Measurements from ENCODE around the gene ALKBH8. TPM values are rescaled to one million over a fixed set of nuclear protein-coding genes. Genes with fewer than 3 reads are reported as not detected.

Gene ALKBH8
- total RNA-seq, 2 experiments from 2014 or later: 13.3 to 13.4 TPM

DNA sequence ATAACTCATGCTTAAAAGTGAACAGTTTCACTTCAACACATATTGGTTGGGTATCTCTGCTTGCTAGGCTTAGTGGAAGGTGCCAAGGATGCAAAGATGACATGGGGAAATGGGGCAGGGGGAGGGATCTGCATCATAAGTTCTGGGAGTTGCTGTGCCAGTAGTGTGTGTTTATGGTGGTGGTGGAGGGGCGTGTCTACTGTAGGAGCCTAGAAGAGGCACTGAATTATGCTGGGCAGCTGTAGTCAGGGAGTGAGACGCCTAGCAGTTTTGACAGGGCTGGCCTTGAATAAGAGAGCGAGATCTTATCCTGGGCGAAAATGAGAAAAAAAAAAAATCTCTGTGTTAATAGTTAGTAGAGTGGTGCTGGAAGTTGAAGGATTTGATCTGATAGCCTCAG is 28.4 kb upstream of the ALKBH8 start:
- DNase-seq: no peak
- CTCF ChIA-PET: interaction anchor here (0.9 to 1.2 kb wide), 2 partner anchors 11 to 17 kb away, joined by 3 read pairs; no protein-coding TSS in a partner anchor
- Mint-ChIP-seq H3K27me3 (peaks cover 66% of the 10 kb centered on the region), H3K9me3 (no peaks in the 10 kb centered on the region), H3K27ac (no peak overlapping the region), H3K36me3 (ENCODE audit: low read depth) (no peaks in the 10 kb centered on the region), H3K4me1 (ENCODE audit: low read depth) (peaks cover 22% of the 10 kb centered on the region), H3K4me3 (no peak overlapping the region)
- POLR2A ChIA-PET: no interaction called here
- TF ChIP-seq, protein P1, sequence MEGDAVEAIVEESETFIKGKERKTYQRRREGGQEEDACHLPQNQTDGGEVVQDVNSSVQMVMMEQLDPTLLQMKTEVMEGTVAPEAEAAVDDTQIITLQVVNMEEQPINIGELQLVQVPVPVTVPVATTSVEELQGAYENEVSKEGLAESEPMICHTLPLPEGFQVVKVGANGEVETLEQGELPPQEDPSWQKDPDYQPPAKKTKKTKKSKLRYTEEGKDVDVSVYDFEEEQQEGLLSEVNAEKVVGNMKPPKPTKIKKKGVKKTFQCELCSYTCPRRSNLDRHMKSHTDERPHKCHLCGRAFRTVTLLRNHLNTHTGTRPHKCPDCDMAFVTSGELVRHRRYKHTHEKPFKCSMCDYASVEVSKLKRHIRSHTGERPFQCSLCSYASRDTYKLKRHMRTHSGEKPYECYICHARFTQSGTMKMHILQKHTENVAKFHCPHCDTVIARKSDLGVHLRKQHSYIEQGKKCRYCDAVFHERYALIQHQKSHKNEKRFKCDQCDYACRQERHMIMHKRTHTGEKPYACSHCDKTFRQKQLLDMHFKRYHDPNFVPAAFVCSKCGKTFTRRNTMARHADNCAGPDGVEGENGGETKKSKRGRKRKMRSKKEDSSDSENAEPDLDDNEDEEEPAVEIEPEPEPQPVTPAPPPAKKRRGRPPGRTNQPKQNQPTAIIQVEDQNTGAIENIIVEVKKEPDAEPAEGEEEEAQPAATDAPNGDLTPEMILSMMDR (IDR thresholded peaks at IDR 0.05): no peak
- no peak for ATAC-seq
- intact Hi-C loops (cut with micrococcal nuclease): no loop called here

GRCh38 chr11:107592813-107593212 is 27.3 kb upstream of the ALKBH8 start:
- CTCF ChIA-PET: interaction anchor here (0.9 to 1.3 kb wide), 2 partner anchors 12 to 96 kb away, joined by 3 read pairs; no protein-coding TSS in a partner anchor
- H3K4me3 Mint-ChIP-seq: no peak overlapping the region
- POLR2A ChIA-PET: no interaction called here

DNA sequence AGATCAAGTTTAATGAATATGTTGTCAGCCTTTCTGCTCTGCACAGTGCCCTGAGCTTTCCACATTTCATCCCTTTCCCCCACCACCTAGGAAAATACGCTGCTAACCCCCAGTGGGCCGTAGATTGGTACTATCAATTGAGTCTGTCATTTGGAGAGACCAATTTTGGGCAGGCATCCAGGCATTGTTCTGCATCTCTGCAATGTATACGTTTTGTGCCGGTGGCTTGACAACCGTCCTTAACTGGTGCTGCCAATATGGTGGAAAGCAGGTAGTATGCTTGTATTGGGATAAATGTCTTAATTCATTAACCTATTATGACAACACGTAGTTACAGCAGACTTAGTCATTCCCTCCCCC is 26.7 kb upstream of the ALKBH8 start:
- no peaks in the 10 kb centered on the region for H3K36me3 Mint-ChIP-seq (ENCODE audit: low read depth)
- peaks cover 22% of the 10 kb centered on the region for H3K4me1 Mint-ChIP-seq (ENCODE audit: low read depth)
- H3K27ac Mint-ChIP-seq: no peak overlapping the region
- ChIA-PET POLR2A (no interaction called here), CTCF (interaction anchor here (0.7 to 1.8 kb wide), 5 partner anchors 15 to 96 kb away, joined by 3 to 4 read pairs (median 3); no protein-coding TSS in a partner anchor)
- DNase-seq: no peak
- H3K27me3 Mint-ChIP-seq: peaks cover 74% of the 10 kb centered on the region
- H3K9me3 Mint-ChIP-seq: no peaks in the 10 kb centered on the region
- TF ChIP-seq, protein P1 (IDR thresholded peaks at IDR 0.05): no peak
- peak overlapping the region; percentile 80 for H3K4me3 Mint-ChIP-seq
- intact Hi-C loops (cut with micrococcal nuclease): no loop called here
- ATAC-seq: no peak

More at GRCh38 chr11:107592813-107593212, 27.3 kb upstream of the ALKBH8 start:
- intact Hi-C loops (cut with micrococcal nuclease): no loop called here
- no peak for DNase-seq
- no peak overlapping the region for H3K27ac Mint-ChIP-seq
- TF ChIP-seq, protein P1 (IDR thresholded peaks at IDR 0.05): no peak
- no peaks in the 10 kb centered on the region for H3K36me3 Mint-ChIP-seq (ENCODE audit: low read depth)
- no peak for ATAC-seq
- H3K4me1 Mint-ChIP-seq (ENCODE audit: low read depth): peaks cover 22% of the 10 kb centered on the region
- H3K9me3 Mint-ChIP-seq: no peaks in the 10 kb centered on the region
- H3K27me3 Mint-ChIP-seq: peaks cover 73% of the 10 kb centered on the region

GRCh38 chr11:107591378-107592230 is 26.1 kb upstream of the ALKBH8 start:
- H3K9me3 Mint-ChIP-seq: no peaks in the 10 kb centered on the region
- H3K27me3 Mint-ChIP-seq: peaks cover 75% of the 10 kb centered on the region
- H3K4me3 Mint-ChIP-seq: peak overlapping the region; percentile 80
- POLR2A ChIA-PET: no interaction called here
- H3K4me1 Mint-ChIP-seq (ENCODE audit: low read depth): peaks cover 22% of the 10 kb centered on the region
- no peaks in the 10 kb centered on the region for H3K36me3 Mint-ChIP-seq (ENCODE audit: low read depth)
- H3K27ac Mint-ChIP-seq: no peak overlapping the region
- intact Hi-C loops (cut with micrococcal nuclease): no loop called here
- CTCF ChIA-PET: interaction anchor here (0.7 to 1.8 kb wide), 4 partner anchors 15 to 29 kb away, joined by 3 to 4 read pairs (median 4); no protein-coding TSS in a partner anchor
- DNase-seq: peak; percentile 63
- TF ChIP-seq, protein P1 (IDR thresholded peaks at IDR 0.05): no peak
- ATAC-seq: peak; percentile 75

Data from activated CD8-positive, alpha-beta T cell treated with anti-CD3 and anti-CD28 coated beads for 36 hours (primary cell).